Measurements from ENCODE around the gene FZR1. TPM values are rescaled to one million over a fixed set of nuclear protein-coding genes. Genes with fewer than 3 reads are reported as not detected.

The FZR1 gene
- total RNA-seq, 1 donor = 85.6 TPM

- DNase-seq (ENCODE audit: low read depth in 2 of 3, low spot score in 2 of 3) = no peak
Measured at GRCh38 chr19:3512562-3513228, 6.6 kb downstream of the FZR1 start.

- no peak for DNase-seq (ENCODE audit: low read depth in 2 of 3, low spot score in 2 of 3)
Measured at GRCh38 chr19:3513229-3514140, 7.4 kb downstream of the FZR1 start.

GRCh38 chr19:3514930-3515329 is 8.8 kb downstream of the FZR1 start:
- DNase-seq (ENCODE audit: low read depth in 2 of 3, low spot score in 2 of 3) = no peak

GRCh38 chr19:3515891-3516422 is 9.8 kb downstream of the FZR1 start:
- DNase-seq (ENCODE audit: low read depth in 2 of 3, low spot score in 2 of 3) = no peak

- DNase-seq (ENCODE audit: low read depth in 2 of 3, low spot score in 2 of 3) = peak in 1 of 3 donors; percentile 14
Measured at GRCh38 chr19:3516675-3517207, 10.6 kb downstream of the FZR1 start.

- DNase-seq (ENCODE audit: low read depth in 2 of 3, low spot score in 2 of 3) = no peak
Measured at GRCh38 chr19:3517638-3518037, 11.5 kb downstream of the FZR1 start.

GRCh38 chr19:3518255-3518654 is 12.1 kb downstream of the FZR1 start:
- DNase-seq (ENCODE audit: low read depth in 2 of 3, low spot score in 2 of 3) = no peak

GRCh38 chr19:3518659-3519058 is 12.5 kb downstream of the FZR1 start:
- no peak for DNase-seq (ENCODE audit: low read depth in 2 of 3, low spot score in 2 of 3)

- no peak for DNase-seq (ENCODE audit: low read depth in 2 of 3, low spot score in 2 of 3)
Measured at GRCh38 chr19:3519126-3519525, 13.0 kb downstream of the FZR1 start.

- DNase-seq (ENCODE audit: low read depth in 2 of 3, low spot score in 2 of 3) = peak in 1 of 3 donors; percentile 27
Measured at GRCh38 chr19:3520166-3521103, 14.3 kb downstream of the FZR1 start.

GRCh38 chr19:3521104-3521445 is 15.0 kb downstream of the FZR1 start:
- no peak for DNase-seq (ENCODE audit: low read depth in 2 of 3, low spot score in 2 of 3)

GRCh38 chr19:3522421-3523360 is 16.6 kb downstream of the FZR1 start:
- no peak for DNase-seq (ENCODE audit: low read depth in 2 of 3, low spot score in 2 of 3)

GRCh38 chr19:3523361-3524077 is 17.4 kb downstream of the FZR1 start:
- no peak for DNase-seq (ENCODE audit: low read depth in 2 of 3, low spot score in 2 of 3)

GRCh38 chr19:3524078-3524842 is 18.1 kb downstream of the FZR1 start:
- DNase-seq (ENCODE audit: low read depth in 2 of 3, low spot score in 2 of 3) = no peak

- DNase-seq (ENCODE audit: low read depth in 2 of 3, low spot score in 2 of 3) = no peak
Measured at GRCh38 chr19:3524904-3525451, 18.9 kb downstream of the FZR1 start.

GRCh38 chr19:3526507-3527237 is 20.6 kb downstream of the FZR1 start:
- DNase-seq (ENCODE audit: low read depth in 2 of 3, low spot score in 2 of 3) = no peak
